Upper lobe of right lung (tissue), 1 donor: ENCODE data around the gene LRRC56. TPM values are rescaled to one million over a fixed set of nuclear protein-coding genes. Genes with fewer than 3 reads are reported as not detected.

Source experiments
- ATAC-seq: fragments of 200-7000 bp; cut with Tn5 transposase; one replicate; pipeline ENCODE4 v1.9.1; 2020; ENCODE audit warnings: mild to moderate bottlenecking, moderate library complexity
- DNase-seq: peaks from one replicate; pipeline ENCODE4 v3.0.0-alpha.2; 2020
- H3K27ac ChIP-seq: fragments of 200-600 bp; one replicate; pipeline ENCODE4 v1.8.0; 2022
- H3K27me3 ChIP-seq: fragments of 200-600 bp; one replicate; pipeline ENCODE4 v1.8.0; 2022; ENCODE audit warnings: mild to moderate bottlenecking
- H3K36me3 ChIP-seq: fragments of 200-600 bp; one replicate; pipeline ENCODE4 v1.8.0; 2022
- H3K4me1 ChIP-seq: fragments of 200-600 bp; one replicate; pipeline ENCODE4 v1.8.0; 2022
- H3K4me3 ChIP-seq: fragments of 200-600 bp; one replicate; pipeline ENCODE4 v1.8.0; 2022; ENCODE audit warnings: mild to moderate bottlenecking
- H3K9me3 ChIP-seq: fragments of 200-600 bp; one replicate; pipeline ENCODE4 v1.8.0; 2022
- intact Hi-C: fragments of 100-400 bp; cut with DNase I; formaldehyde crosslinking; loops from one replicate; pipeline ENCODE4 v1.11.0; 2022
- total RNA-seq: library from RNA; stranded (reverse); fragmentation: NEBNext Ultra II Directional; extraction: Animal tissue kit (Norgen Biotek cat#: 25700); gene quantifications from one replicate; pipeline ENCODE4 v1.2.1, GENCODE V29; 2021
- TF ChIP-seq, protein P1 (sequence below): fragments of 200-600 bp; IDR thresholded peaks from one replicate; pipeline ENCODE4 v1.8.0; 2022; ENCODE audit warnings: antibody characterized with exemption
- donor health status: DM: no; HTN: yes; CAD: no; lungs with severe emphysema.

Gene LRRC56
- total RNA-seq, 1 donor from 2014 or later, result 3.2 TPM

GRCh38 chr11:499201-500076 lies 37.9 kb upstream of the LRRC56 start:
- no peaks in the 10 kb centered on the region for H3K27me3 ChIP-seq
- intact Hi-C loops, result no loop called here
- no peaks in the 10 kb centered on the region for H3K9me3 ChIP-seq
- no peak for DNase-seq
- peaks cover 24% of the 10 kb centered on the region for H3K4me1 ChIP-seq
- TF ChIP-seq, protein P1, sequence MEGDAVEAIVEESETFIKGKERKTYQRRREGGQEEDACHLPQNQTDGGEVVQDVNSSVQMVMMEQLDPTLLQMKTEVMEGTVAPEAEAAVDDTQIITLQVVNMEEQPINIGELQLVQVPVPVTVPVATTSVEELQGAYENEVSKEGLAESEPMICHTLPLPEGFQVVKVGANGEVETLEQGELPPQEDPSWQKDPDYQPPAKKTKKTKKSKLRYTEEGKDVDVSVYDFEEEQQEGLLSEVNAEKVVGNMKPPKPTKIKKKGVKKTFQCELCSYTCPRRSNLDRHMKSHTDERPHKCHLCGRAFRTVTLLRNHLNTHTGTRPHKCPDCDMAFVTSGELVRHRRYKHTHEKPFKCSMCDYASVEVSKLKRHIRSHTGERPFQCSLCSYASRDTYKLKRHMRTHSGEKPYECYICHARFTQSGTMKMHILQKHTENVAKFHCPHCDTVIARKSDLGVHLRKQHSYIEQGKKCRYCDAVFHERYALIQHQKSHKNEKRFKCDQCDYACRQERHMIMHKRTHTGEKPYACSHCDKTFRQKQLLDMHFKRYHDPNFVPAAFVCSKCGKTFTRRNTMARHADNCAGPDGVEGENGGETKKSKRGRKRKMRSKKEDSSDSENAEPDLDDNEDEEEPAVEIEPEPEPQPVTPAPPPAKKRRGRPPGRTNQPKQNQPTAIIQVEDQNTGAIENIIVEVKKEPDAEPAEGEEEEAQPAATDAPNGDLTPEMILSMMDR, result no peak
- no peak overlapping the region for H3K27ac ChIP-seq
- H3K36me3 ChIP-seq, result peaks cover 77% of the 10 kb centered on the region
- ATAC-seq, result no peak
- H3K4me3 ChIP-seq, result no peak overlapping the region

DNA sequence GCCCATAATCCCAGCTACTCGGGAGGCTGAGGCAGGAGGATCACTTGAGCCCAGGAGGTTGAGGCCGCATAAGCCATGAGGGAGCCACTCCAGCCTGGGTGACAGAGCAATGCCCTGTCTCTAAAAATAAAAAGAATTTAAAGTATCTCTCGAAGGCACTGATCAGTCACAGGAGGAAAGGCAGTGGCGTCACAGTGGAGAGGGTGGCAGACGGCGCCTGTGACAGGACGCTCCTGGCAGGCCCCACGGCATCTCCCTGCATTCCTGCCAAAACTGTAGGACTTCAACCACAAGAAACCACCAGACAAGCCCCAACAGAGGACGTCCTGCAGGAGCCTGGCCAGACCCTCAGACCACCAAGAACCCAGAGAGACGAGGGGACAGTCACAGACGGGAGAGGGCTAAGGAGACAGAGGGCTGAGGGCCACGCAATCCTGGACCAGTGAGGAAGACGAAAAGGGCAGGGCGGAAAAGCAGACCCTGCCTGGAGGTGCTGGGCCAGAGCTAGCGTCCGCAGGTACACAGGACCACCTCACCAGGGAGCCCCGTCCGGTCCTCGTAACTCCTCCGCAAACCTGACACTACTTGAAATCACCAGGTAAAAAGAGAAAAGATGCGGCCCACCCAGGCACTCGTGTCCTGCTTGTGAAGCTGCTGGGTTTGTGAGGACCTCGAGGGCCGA lies 36.2 kb upstream of the LRRC56 start:
- no peak overlapping the region for H3K27ac ChIP-seq
- no peaks in the 10 kb centered on the region for H3K27me3 ChIP-seq
- DNase-seq (no peak), ATAC-seq (no peak)
- H3K9me3 ChIP-seq, result no peaks in the 10 kb centered on the region
- TF ChIP-seq, protein P1, result no peak
- H3K36me3 ChIP-seq, result peaks cover 60% of the 10 kb centered on the region
- peaks cover 38% of the 10 kb centered on the region for H3K4me1 ChIP-seq
- H3K4me3 ChIP-seq, result no peak overlapping the region
- intact Hi-C loops, result no loop called here

DNA sequence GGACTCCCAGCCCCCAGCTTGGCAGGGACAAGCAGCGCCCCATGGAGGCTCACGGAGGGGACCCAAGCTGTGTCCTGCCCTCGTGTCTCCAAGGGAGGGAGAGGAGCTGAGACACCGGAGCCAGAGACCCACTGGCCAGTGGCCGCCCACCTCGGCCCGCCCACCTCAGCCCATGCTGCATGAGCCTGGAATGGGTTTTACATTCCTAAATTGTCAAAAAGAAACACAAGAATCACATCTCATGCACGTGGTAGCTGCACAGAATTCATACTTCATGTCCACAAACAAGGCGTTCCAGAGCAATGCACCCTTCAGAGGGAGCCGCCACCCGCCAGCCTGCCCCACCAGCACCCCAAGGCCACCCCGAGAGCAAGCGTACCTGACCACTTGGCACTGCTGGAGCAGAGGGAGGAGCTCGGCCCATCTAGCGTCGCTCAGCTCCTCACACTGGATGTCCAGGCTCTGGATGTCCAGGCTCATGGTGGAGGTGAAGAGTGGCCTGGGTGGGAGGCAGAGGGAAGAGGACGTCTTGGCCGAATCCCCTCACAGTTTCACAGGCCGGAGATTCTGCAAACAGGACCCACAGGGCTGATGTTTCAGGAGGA lies 35.5 kb upstream of the LRRC56 start:
- Histone ChIP-seq H3K9me3 (no peaks in the 10 kb centered on the region), H3K27ac (no peak overlapping the region), H3K4me3 (no peak overlapping the region), H3K36me3 (peaks cover 54% of the 10 kb centered on the region), H3K4me1 (peaks cover 38% of the 10 kb centered on the region), H3K27me3 (no peaks in the 10 kb centered on the region)
- DNase-seq (no peak), ATAC-seq (no peak)
- TF ChIP-seq, protein P1, result no peak
- intact Hi-C loops, result no loop called here

DNA sequence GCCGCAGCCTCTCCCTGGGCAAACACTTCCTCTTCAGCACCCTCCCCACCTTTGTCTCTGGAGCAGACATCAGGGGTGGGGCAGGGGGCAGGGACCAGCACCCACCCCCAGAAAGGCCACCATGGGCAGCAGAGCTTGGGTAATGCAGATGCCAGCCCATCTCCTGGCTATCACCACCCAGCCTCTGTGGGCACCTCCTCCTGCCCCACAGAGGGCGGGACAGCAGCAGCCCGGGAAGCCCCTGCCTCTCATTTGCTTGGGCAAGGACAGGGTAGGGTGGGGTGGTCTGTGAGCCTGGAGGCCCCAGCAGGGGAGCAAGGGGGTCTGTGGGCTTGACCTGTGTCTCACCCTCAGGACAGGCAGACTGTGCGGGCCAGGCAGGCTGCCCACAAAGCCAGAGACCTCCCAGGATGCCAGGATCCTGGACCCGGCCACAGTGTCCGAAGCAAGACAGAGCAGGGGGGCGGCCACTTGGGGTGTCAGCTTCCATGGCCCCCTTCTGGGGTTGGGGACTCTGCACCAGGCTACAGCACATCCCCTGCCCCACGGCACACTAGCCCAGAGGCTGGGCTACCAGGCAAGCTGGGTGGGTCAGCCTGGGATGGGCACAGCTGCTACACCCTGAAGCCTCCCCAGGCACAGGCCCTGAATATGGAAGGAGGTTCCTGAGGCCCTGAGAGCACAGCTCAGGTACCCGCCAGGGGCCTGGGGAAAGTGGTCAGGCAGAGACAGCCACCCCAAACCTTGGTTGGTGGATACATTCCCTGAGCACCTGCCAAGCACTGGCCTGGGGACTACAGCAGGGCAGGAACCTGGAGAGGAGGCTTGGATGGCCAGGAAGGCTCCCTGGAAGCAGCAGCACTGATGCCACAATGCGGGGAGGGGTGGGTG lies 34.8 kb upstream of the LRRC56 start:
- Histone ChIP-seq H3K4me1 (peaks cover 39% of the 10 kb centered on the region), H3K27ac (peak overlapping the region; percentile 87), H3K4me3 (peak overlapping the region; percentile 88), H3K36me3 (peaks cover 46% of the 10 kb centered on the region), H3K9me3 (no peaks in the 10 kb centered on the region), H3K27me3 (no peaks in the 10 kb centered on the region)
- intact Hi-C loops, result no loop called here
- DNase-seq, result no peak
- ATAC-seq, result no peak
- TF ChIP-seq, protein P1, result no peak
